GM18868 (cell line): ENCODE measurements around the gene ARSK.

Experiments used
- ATAC-seq: cut with Tn5 transposase; IDR thresholded peaks from one replicate; pipeline ENCODE4 v1.9.1; 2021; ENCODE audit warnings: mild to moderate bottlenecking, moderate library complexity; ENCODE audit not compliant: unreplicated experiment

Gene ARSK

GRCh38 chr5:95554647-95555548 lies at the start of gene ARSK, which contains the start of gene SKIC3:
Gene ARSK (plus strand): TSS chr5:95555101. CDS start chr5:95555279, 178 bp downstream.
Gene SKIC3 (minus strand): TSS chr5:95554977. CDS start chr5:95547150, 7,827 bp downstream.
- ATAC-seq = peak; percentile 90

GRCh38 chr5:95508550-95508949 lies 46.4 kb upstream of the ARSK start:
- ATAC-seq = no peak

GRCh38 chr5:95511606-95512005 lies 43.3 kb upstream of the ARSK start:
- ATAC-seq = no peak

DNA sequence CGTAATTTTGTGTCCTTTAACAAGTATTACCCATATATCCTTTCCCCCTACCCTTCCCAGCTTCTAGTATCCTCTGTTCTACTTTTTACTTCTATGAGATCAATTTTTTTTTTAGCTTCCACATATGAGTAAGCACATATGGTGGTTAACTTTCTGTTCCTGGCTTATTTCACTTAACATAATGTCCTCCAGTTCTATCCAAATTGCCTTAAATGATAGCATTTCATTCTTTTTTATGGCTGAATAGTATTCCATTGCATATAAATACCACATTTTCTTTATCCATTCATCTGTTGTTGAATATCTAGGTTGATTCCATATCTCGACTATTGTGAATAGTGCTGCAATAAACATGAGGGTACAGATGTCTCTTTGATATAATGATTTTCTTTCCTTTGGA lies 36.5 kb upstream of the ARSK start:
- no peak for ATAC-seq

DNA sequence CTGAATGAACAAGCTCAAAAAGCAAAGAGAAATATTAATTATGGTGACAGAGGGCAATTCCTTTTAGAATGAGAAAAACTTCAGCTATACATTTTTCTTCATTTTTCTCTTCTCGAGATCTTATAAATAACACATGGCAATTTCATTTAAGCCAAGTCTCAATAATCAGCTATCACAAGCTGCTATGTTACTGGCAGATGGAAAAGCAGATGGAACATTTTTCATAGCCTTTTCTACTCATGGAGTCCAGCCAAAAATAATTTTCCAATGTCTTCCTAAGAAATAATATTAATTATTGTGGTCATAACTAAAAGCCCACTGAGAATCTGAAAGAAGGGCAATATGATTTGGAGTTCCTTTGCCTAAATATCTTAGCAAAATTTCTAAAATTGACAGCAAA lies 35.8 kb upstream of the ARSK start:
- ATAC-seq = no peak

DNA sequence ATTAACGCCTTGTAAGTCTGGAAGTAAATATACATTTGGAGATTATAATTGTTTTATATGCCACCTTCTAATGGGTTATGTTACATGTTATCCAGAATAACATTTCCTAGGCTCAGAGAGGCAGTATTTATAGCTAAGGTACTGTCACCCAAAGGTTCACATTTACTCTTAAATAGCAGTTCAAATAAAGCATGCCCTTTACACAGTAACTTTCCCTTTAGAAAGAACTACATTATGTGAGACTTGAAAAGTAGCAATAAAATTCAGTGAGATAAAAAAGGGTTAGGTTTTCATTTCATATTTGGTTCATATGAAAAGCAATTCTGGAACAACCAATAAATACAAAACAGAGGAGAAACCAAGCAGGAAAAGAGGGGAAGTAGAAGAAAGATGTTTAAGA lies 35.2 kb upstream of the ARSK start:
- no peak for ATAC-seq

- ATAC-seq = no peak
These were observed 34.7 kb upstream of the ARSK start for GRCh38 chr5:95520206-95520605.

GRCh38 chr5:95524423-95524822 lies 30.5 kb upstream of the ARSK start:
- ATAC-seq = no peak

GRCh38 chr5:95526871-95527270 lies 28.0 kb upstream of the ARSK start:
- ATAC-seq = no peak

- no peak for ATAC-seq
These were observed 26.3 kb upstream of the ARSK start for GRCh38 chr5:95528565-95528964.

GRCh38 chr5:95530416-95530815 lies 24.5 kb upstream of the ARSK start:
- ATAC-seq = no peak

- no peak for ATAC-seq
These were observed 23.4 kb upstream of the ARSK start for GRCh38 chr5:95531491-95531890.

GRCh38 chr5:95532415-95532814 lies 22.5 kb upstream of the ARSK start:
- ATAC-seq = no peak

DNA sequence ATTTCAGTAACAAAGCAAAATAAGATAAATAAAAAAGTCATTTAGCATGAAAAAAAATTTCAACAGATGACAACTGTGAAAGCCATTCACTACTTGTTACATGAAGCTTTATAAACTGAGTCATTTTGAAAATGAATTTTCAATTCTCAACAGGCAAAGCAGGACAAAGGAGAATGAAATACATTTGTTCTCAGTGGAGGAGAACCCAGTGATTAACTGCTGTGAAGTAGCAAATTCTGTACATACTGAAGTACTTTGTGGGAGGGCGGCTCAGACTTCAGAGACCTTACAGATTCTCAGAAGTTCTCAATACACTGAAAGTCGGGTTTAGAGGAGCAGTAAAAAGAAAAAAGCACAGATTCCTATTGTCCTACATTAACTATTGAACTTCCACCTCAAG lies 21.8 kb upstream of the ARSK start:
- ATAC-seq = no peak

DNA sequence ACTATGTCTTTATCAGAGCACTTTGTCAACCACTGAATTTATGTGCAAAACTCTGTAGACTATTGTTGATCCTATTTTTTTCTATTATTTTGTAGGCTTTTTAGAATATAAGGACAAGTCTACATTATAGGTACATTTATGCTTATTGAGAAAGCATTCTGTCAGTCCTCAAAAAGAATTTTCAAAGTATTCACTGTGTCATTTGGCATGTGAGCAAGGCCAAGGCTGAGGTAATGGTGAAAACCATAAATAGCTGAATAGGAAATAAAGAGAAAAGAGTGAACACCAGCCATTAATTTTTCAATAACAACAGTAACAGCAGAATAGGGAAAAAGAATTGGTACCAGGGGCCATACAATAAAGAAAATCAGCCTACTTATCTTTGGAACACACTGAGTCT lies 21.1 kb upstream of the ARSK start:
- ATAC-seq = no peak

- no peak for ATAC-seq
These were observed 17.4 kb upstream of the ARSK start for GRCh38 chr5:95537501-95537900.

DNA sequence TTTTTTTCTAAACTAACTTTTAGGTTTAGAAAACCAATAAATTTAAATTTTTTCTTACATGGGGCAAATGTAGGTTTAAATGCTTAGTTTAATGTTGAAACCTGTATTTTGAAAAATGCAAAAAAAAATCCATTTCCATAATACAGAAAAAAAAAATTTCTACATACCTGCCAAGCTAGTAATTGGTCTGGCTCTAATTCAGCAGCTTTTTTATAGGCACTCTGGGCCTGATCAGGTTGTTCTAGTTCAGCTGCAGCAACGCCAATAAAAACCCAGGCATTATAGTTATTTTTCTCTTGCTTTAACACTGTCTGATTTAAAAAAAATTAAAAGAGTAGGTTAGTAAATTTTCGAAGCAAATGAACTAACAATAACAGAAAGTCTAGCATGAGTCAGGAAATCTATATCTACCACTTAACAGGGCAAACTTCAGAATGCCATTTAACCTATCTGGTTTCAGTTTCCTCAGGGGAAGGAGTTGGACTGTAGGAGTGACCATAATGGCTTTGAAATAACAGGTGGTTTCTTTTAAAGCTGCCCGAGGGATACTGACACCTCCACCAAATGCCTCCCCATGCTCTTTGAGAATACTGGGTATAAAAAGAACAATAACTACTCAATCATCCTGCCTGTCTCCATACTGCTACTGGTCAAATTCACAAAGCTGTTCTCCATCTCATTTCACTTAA lies 11.7 kb upstream of the ARSK start:
- ATAC-seq = no peak

- no peak for ATAC-seq
These were observed 5.9 kb upstream of the ARSK start for GRCh38 chr5:95549030-95549429.

- peak; percentile 31 for ATAC-seq
These were observed 612 bp upstream of the ARSK start for GRCh38 chr5:95554331-95554646.

DNA sequence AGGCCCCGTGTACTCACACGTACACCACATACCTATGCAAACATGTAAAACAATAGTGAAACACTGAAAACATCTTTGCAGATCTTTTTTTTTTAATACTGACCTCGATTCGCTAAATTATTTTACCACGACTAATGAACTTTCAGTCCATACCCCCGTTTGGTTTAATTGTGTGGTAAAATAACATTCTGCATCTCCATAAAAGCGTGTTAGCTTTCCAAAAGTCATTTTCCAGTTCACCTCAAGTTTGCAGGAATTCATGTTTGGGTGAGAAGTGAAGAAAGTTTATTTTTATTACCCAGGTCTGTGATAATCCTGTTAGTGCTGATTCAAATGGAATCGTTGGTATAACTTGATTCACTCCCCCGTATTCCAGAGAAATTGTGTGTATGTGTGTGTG lies 652 bp downstream of the ARSK start:
- no peak for ATAC-seq

GRCh38 chr5:95557841-95558240 lies 2.9 kb downstream of the ARSK start:
- no peak for ATAC-seq

DNA sequence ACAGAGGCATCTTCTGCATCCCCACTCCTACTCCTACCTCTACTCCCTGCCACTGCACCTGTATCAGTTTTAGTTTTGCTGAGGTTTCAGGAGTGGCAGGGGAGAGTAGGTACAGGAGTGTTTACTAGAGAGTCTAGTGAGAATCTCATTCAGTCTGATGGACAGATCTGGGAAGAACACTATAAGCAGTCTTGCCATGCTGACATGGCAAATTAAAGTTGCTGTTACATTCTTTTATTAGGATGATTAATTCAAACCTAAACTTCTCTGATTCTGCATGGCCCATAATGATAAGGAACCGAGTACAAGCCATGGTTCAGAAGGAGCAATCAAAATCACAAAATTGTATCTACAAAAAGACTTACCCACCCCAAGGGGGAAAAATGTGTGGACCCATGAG lies 7.4 kb downstream of the ARSK start:
- ATAC-seq = no peak
